HepG2 (cell line): ENCODE measurements around the gene SNRNP200. TPM values are rescaled to one million over a fixed set of nuclear protein-coding genes. Genes with fewer than 3 reads are reported as not detected.
A peak's percentile ranks its signal among the peaks of the same experiment; 100 is the strongest.

Experiments used
- ATF5 ChIP-seq: sonication (generic); formaldehyde crosslinking; IDR thresholded peaks from 2 replicates; pipeline ENCODE4 v1.4.0; 2020; ENCODE audit warnings: mild to moderate bottlenecking, low read depth, missing genetic modification reagents
- CREM ChIP-seq, 2 experiments: sonication (generic) in 1 of 2; formaldehyde crosslinking in 1 of 2; IDR thresholded peaks; 2 replicates each; pipeline versions ENCODE4 v1.4.0 to v1.6.1; 2016 to 2020; ENCODE audit warnings: antibody characterized with exemption in 1 of 2, mild to moderate bottlenecking in 1 of 2, missing genetic modification reagents in 1 of 2
- GFI1 ChIP-seq: sonication (generic); formaldehyde crosslinking; IDR thresholded peaks from 2 replicates; pipeline ENCODE4 v1.5.0; 2020; ENCODE audit warnings: missing genetic modification reagents, mild to moderate bottlenecking, borderline replicate concordance
- HNRNPL ChIP-seq: fragments of 200-400 bp; formaldehyde crosslinking; IDR thresholded peaks from 2 replicates; pipeline ENCODE4 v1.6.1; 2017; ENCODE audit warnings: mild to moderate bottlenecking, low read depth, low read length
- LRRFIP1 ChIP-seq: sonication (generic); formaldehyde crosslinking; conservative IDR thresholded peaks from 2 replicates; pipeline ENCODE4 v1.4.0; 2020; ENCODE audit warnings: missing genetic modification reagents
- MXI1 ChIP-seq: IDR thresholded peaks from 3 replicates; pipeline ENCODE4 v1.6.1; 2012; ENCODE audit warnings: low read depth, low read length, inconsistent platforms, borderline replicate concordance
- PRDM15 ChIP-seq: sonication (generic); formaldehyde crosslinking; IDR thresholded peaks from 2 replicates; pipeline ENCODE4 v1.4.0; 2020; ENCODE audit warnings: missing genetic modification reagents
- SRY ChIP-seq: sonication (generic); formaldehyde crosslinking; IDR thresholded peaks from 2 replicates; pipeline ENCODE4 v1.8.0; 2022; ENCODE audit warnings: mild to moderate bottlenecking, missing genetic modification reagents
- TFDP2 ChIP-seq: sonication (generic); formaldehyde crosslinking; IDR thresholded peaks from 2 replicates; pipeline ENCODE4 v1.4.0; 2020; ENCODE audit warnings: missing genetic modification reagents
- UBTF ChIP-seq: sonication (generic); formaldehyde crosslinking; IDR thresholded peaks from 2 replicates; pipeline ENCODE4 v1.4.0; 2020; ENCODE audit warnings: mild to moderate bottlenecking, missing genetic modification reagents
- ZBTB37 ChIP-seq: sonication (generic); formaldehyde crosslinking; IDR thresholded peaks from 2 replicates; pipeline ENCODE4 v1.4.0; 2020; ENCODE audit warnings: mild to moderate bottlenecking, missing genetic modification reagents
- ZNF629 ChIP-seq: sonication (generic); formaldehyde crosslinking; conservative IDR thresholded peaks from 2 replicates; pipeline ENCODE4 v1.5.0; 2020; ENCODE audit warnings: missing genetic modification reagents
- polyA plus RNA-seq, 8 experiments: library from polyadenylated mRNA; depleted of rRNA in 3 of 8; stranded (reverse) in 7 of 8; unstranded in 1 of 8; fragments of >200 nt; fragmentation: Illumina TruSeq in 4 of 8; extraction: Trizol in 4 of 8; gene quantifications; 2 replicates each; pipeline versions ENCODE4 v1.2.1 to v1.2.3, GENCODE V29; 2011 to 2016; ENCODE audit warnings: low read depth in 4 of 8, missing spikeins in 1 of 8, mixed read lengths in 1 of 8; ENCODE audit not compliant: insufficient read depth in 1 of 8
- total RNA-seq, 5 experiments: library from RNA; depleted of rRNA; stranded (reverse); fragments of >200 nt; fragmentation: Illumina TruSeq; extraction: Trizol; gene quantifications; 2 replicates each; pipeline ENCODE4 v1.2.3, GENCODE V29; 2016; ENCODE audit warnings: low read depth in 1 of 5

Gene SNRNP200
- total and polyA plus RNA-seq, 2 of the 13 experiments (the other 11 are each of a cell fraction or from before 2014, with no cell fraction given): 99.0 to 232 TPM

- TF ChIP-seq LRRFIP1: no peak
- peak; percentile 29; the same call in 1 of the 2 replicates for TF ChIP-seq ATF5
- peak; percentile 74 for TF ChIP-seq UBTF
- TF ChIP-seq TFDP2 (CRISPR knock-in tag): peak; percentile 44; the same call in 1 of the 2 replicates
- TF ChIP-seq SRY (CRISPR knock-in tag): peak; percentile 92
- TF ChIP-seq GFI1 (CRISPR knock-in tag): peak; percentile 93
- TF ChIP-seq PRDM15 (CRISPR knock-in tag): no peak
- peak; percentile 91; the same call in 2 of the 3 replicates for TF ChIP-seq MXI1
- TF ChIP-seq ZBTB37 (CRISPR knock-in tag): peak; percentile 36; the same call in 1 of the 2 replicates
- TF ChIP-seq HNRNPL: 0 out of 2 replicates have a peak, but pooled peaks have one; percentile 32
- peak; percentile 93 for TF ChIP-seq ZNF629
- peak; percentile 78 for TF ChIP-seq CREM (IDR thresholded peaks at IDR 0.05)
- TF ChIP-seq CREM (CRISPR knock-in tag; IDR thresholded peaks at IDR 0.05): no peak
These were observed 44.7 kb downstream of the SNRNP200 start (continued) for GRCh38 chr2:96260387-96261260.
